Endothelial cell of umbilical vein (primary cell): ENCODE results near the gene ZKSCAN1. TPM values are rescaled to one million over a fixed set of nuclear protein-coding genes. Genes with fewer than 3 reads are reported as not detected.

Source experiments
- BruUV-seq: library from RNA; stranded (reverse); fragments of 400-500 nt; replicated peaks from 2 replicates; lab custom pipeline; 2021; lab: Mats Ljungman, UMichigan
- CTCF ChIA-PET: fragments of 300-600, 350-600 bp; sonication (Branson Sonifier 250); formaldehyde crosslinking; loops from one replicate; lab custom pipeline; 2021; ENCODE audit warnings: antibody characterized with exemption, inconsistent platforms; lab: Charles Lee
- POLR2A ChIA-PET: fragments of 300-600, 350-600 bp; sonication (Branson Sonifier 250); formaldehyde crosslinking; loops from one replicate; lab custom pipeline; 2021; ENCODE audit warnings: antibody characterized with exemption, inconsistent platforms; lab: Charles Lee
- DNase-seq: peaks from one replicate; pipeline ENCODE4 v3.0.0-alpha.2; 2011; ENCODE audit warnings: low read depth, low spot score
- FAIRE-seq: peaks from 2 replicates; lab custom pipeline; 2011; peaks lifted over from hg19 to GRCh38; lab: Jason Lieb, UNC
- H2AFZ ChIP-seq: 2 replicates; pipeline ENCODE4 v1.6.0; 2012; ENCODE audit warnings: low read depth, low read length, control low read depth, inconsistent platforms
- H3K27ac ChIP-seq: 2 replicates; pipeline ENCODE4 v1.5.1; 2011; ENCODE audit warnings: low read depth, mild to moderate bottlenecking, control low read depth, low read length, moderate library complexity; ENCODE audit not compliant: insufficient read depth
- H3K27me3 ChIP-seq, 2 experiments: 2 replicates each; pipeline versions ENCODE4 v1.6.0 to v1.6.1; 2011; ENCODE audit warnings: low read length in 2 of 2, mixed read lengths in 1 of 2; ENCODE audit not compliant: control insufficient read depth in 2 of 2, insufficient read depth in 2 of 2
- H3K36me3 ChIP-seq, 2 experiments: 2 replicates in 1 of 2; 3 replicates in 1 of 2; pipeline ENCODE4 v1.5.1; 2011; ENCODE audit warnings: low read length in 2 of 2, mild to moderate bottlenecking in 1 of 2, moderate library complexity in 1 of 2; ENCODE audit not compliant: control insufficient read depth in 2 of 2, insufficient read depth in 2 of 2; ENCODE audit errors: extremely low read depth in 1 of 2
- H3K4me1 ChIP-seq: 3 replicates; pipeline ENCODE4 v1.5.1; 2011; ENCODE audit warnings: mild to moderate bottlenecking, low read length; ENCODE audit not compliant: control insufficient read depth, insufficient read depth; ENCODE audit errors: extremely low read depth
- H3K4me2 ChIP-seq: 2 replicates; pipeline ENCODE4 v1.6.1; 2011; ENCODE audit warnings: low read length, control low read depth, mixed read lengths; ENCODE audit not compliant: insufficient read depth
- H3K4me3 ChIP-seq, 3 experiments: fragments of 200-600 bp in 1 of 3; sonication (generic), shearing (Covaris generic) in 1 of 3; replicated peaks in 1 of 3; 2 replicates each; pipeline ENCODE4 v1.5.1; 2011 to 2016; ENCODE audit warnings: control low read depth in 3 of 3, low read length in 3 of 3, mild to moderate bottlenecking in 2 of 3, inconsistent platforms in 1 of 3, low read depth in 1 of 3, moderate library complexity in 1 of 3; ENCODE audit not compliant: insufficient read depth in 1 of 3
- H3K79me2 ChIP-seq: 2 replicates; pipeline ENCODE4 v1.6.0; 2012; ENCODE audit warnings: low read length, inconsistent platforms; ENCODE audit not compliant: control insufficient read depth, insufficient read depth
- H3K9ac ChIP-seq: replicated peaks from 2 replicates; pipeline ENCODE3; 2011; ENCODE audit warnings: low read length, control low read depth; ENCODE audit not compliant: insufficient read depth; ENCODE audit errors: extremely low read depth
- H3K9me1 ChIP-seq: replicated peaks from 3 replicates; pipeline ENCODE4 v1.6.0; 2011; ENCODE audit warnings: mild to moderate bottlenecking, low read length; ENCODE audit not compliant: control insufficient read depth, insufficient read depth; ENCODE audit errors: extremely low read depth
- H3K9me3 ChIP-seq: replicated peaks from 2 replicates; pipeline ENCODE4 v1.5.1; 2012; ENCODE audit warnings: low read length, inconsistent platforms; ENCODE audit not compliant: control insufficient read depth, insufficient read depth
- H4K20me1 ChIP-seq: replicated peaks from 2 replicates; pipeline ENCODE3; 2011; ENCODE audit warnings: mild to moderate bottlenecking, low read length; ENCODE audit not compliant: control insufficient read depth, insufficient read depth; ENCODE audit errors: extremely low read depth
- EZH2 ChIP-seq: IDR thresholded peaks from 2 replicates; pipeline ENCODE4 v1.6.1; 2012; ENCODE audit warnings: borderline replicate concordance, low read depth, mild to moderate bottlenecking, moderate library complexity, low read length, inconsistent platforms; ENCODE audit not compliant: severe bottlenecking
- FOS ChIP-seq: IDR thresholded peaks from 2 replicates; pipeline ENCODE4 v1.6.1; 2011; ENCODE audit warnings: mild to moderate bottlenecking, low read length, moderate library complexity, borderline replicate concordance; ENCODE audit not compliant: insufficient read depth
- GATA2 ChIP-seq: IDR thresholded peaks from 2 replicates; pipeline ENCODE4 v1.7.0; 2011; ENCODE audit warnings: low read depth, mild to moderate bottlenecking, moderate library complexity, mixed read lengths, low read length; ENCODE audit not compliant: insufficient read length, insufficient read depth
- JUN ChIP-seq: IDR thresholded peaks from 2 replicates; pipeline ENCODE4 v1.6.1; 2011; ENCODE audit warnings: borderline replicate concordance, low read depth; ENCODE audit not compliant: insufficient read length, insufficient read depth
- MAX ChIP-seq: IDR thresholded peaks from 2 replicates; pipeline ENCODE4 v1.6.1; 2011; ENCODE audit not compliant: insufficient read depth, insufficient read length
- MYC ChIP-seq: IDR thresholded peaks from one replicate; pipeline ENCODE4 v1.6.1; 2011; ENCODE audit warnings: mild to moderate bottlenecking, low read depth, low read length
- POLR2A ChIP-seq: IDR thresholded peaks from 2 replicates; pipeline ENCODE4 v1.6.1; 2012; ENCODE audit warnings: low read depth, mild to moderate bottlenecking, control low read depth, low read length
- POLR2AphosphoS5 ChIP-seq: IDR thresholded peaks from 2 replicates; pipeline ENCODE4 v1.6.1; 2012; ENCODE audit warnings: low read depth, mild to moderate bottlenecking, control low read depth, low read length, moderate library complexity; ENCODE audit not compliant: insufficient read depth
- dilution Hi-C: fragments of 300-500 bp; cut with MboI; formaldehyde crosslinking; loops from one replicate; pipeline ENCODE4 v1.15.0; 2019; ENCODE audit warnings: low sequenced_read_pairs; ENCODE audit not compliant: extremely low pct_ligation_motif_present
- intact Hi-C: fragments of 100-400 bp; cut with micrococcal nuclease; formaldehyde crosslinking; loops from one replicate; pipeline ENCODE4 v1.10.0; 2022
- polyA plus RNA-seq, 4 experiments: library from polyadenylated mRNA; depleted of rRNA in 3 of 4; stranded (reverse) in 3 of 4; unstranded in 1 of 4; fragments of >200 nt; gene quantifications; 2 replicates each; pipeline versions ENCODE4 v1.2.1 to v1.2.3, GENCODE V29; 2011 to 2012; ENCODE audit warnings: missing spikeins in 1 of 4
- total RNA-seq: library from RNA; stranded (reverse); gene quantifications from 2 replicates; pipeline ENCODE4 v1.2.3, GENCODE V29; 2021
- TF ChIP-seq, protein P1 (sequence below), 2 donors: IDR thresholded peaks; 1 replicate in 1 of 2; 2 replicates in 1 of 2; pipeline ENCODE4 v1.5.1; 2011; ENCODE audit warnings: low read length in 2 of 2, mild to moderate bottlenecking in 2 of 2, moderate library complexity in 2 of 2, control low read depth in 1 of 2, inconsistent platforms in 1 of 2, low read depth in 1 of 2; ENCODE audit not compliant: insufficient read depth in 1 of 2; ENCODE audit errors: extremely low read depth in 1 of 2

Gene ZKSCAN1
- total and polyA plus RNA-seq, 2 donors (not counting 3 experiments of a cell fraction or from before 2014, with no cell fraction given), result 12.3 to 57.8 TPM

GRCh38 chr7:100021297-100021696 is 5.9 kb downstream of the ZKSCAN1 start:
- Histone ChIP-seq H3K4me1 (peaks cover 8% of the 10 kb centered on the region), H3K9me1 (no peaks in the 10 kb centered on the region), H3K36me3 (peaks cover 10 to 15% of the 10 kb centered on the region in 2 experiments), H3K27me3 (no peaks in the 10 kb centered on the region), H3K79me2 (peaks cover 44% of the 10 kb centered on the region), H3K9me3 (no peaks in the 10 kb centered on the region), H4K20me1 (no peaks in the 10 kb centered on the region), H3K9ac (no peak overlapping the region), H3K27ac (no peak overlapping the region), H3K4me3 (no peak overlapping the region), H3K4me2 (no peak overlapping the region), H2AFZ (no peak overlapping the region)
- FAIRE-seq (no peak), DNase-seq (no peak)
- no peak for TF ChIP-seq MYC
- TF ChIP-seq FOS, result no peak
- no peak for TF ChIP-seq EZH2
- TF ChIP-seq POLR2AphosphoS5, result no peak
- TF ChIP-seq, protein P1, sequence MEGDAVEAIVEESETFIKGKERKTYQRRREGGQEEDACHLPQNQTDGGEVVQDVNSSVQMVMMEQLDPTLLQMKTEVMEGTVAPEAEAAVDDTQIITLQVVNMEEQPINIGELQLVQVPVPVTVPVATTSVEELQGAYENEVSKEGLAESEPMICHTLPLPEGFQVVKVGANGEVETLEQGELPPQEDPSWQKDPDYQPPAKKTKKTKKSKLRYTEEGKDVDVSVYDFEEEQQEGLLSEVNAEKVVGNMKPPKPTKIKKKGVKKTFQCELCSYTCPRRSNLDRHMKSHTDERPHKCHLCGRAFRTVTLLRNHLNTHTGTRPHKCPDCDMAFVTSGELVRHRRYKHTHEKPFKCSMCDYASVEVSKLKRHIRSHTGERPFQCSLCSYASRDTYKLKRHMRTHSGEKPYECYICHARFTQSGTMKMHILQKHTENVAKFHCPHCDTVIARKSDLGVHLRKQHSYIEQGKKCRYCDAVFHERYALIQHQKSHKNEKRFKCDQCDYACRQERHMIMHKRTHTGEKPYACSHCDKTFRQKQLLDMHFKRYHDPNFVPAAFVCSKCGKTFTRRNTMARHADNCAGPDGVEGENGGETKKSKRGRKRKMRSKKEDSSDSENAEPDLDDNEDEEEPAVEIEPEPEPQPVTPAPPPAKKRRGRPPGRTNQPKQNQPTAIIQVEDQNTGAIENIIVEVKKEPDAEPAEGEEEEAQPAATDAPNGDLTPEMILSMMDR (IDR thresholded peaks at IDR 0.05; ENCODE audit: extremely low read depth in 1 of 2, insufficient read depth in 1 of 2, low read depth in 1 of 2, low read length in 2 of 2), result no peak
- TF ChIP-seq POLR2A, result no peak
- TF ChIP-seq MAX, result no peak
- no peak for TF ChIP-seq GATA2
- TF ChIP-seq JUN, result no peak
- intact Hi-C loops (no loop called here), dilution Hi-C loops (no loop called here)
- CTCF ChIA-PET, result interaction anchor here (0.7 to 2.3 kb wide), 7 partner anchors 8 to 353 kb away, joined by 3 to 11 read pairs (median 4); no protein-coding TSS in a partner anchor
- BruUV-seq, result no TSS peak
- POLR2A ChIA-PET, result interaction anchor here (0.7 kb wide), 2 partner anchors 15 to 79 kb away, joined by 3 to 6 read pairs; no protein-coding TSS in a partner anchor
